MCF 10A (cell line): Measurements from ENCODE around the gene KLRC1. TPM values are rescaled to one million over a fixed set of nuclear protein-coding genes. Genes with fewer than 3 reads are reported as not detected.
"Not testable (repeated sequence)": the region's sequence is repeated elsewhere in the genome, so short reads cannot be mapped to it uniquely, and the experiment has no call there.

Experiments used
- BruUV-seq: library from RNA; stranded (reverse); fragments of 400-500 nt; replicated peaks from 2 replicates; lab custom pipeline; 2021; lab: Mats Ljungman, UMichigan
- CTCF ChIA-PET: fragments of 300-600 bp; sonication (Branson Sonifier 250); formaldehyde crosslinking; extraction: SDS; loops from one replicate; lab custom pipeline; 2021; ENCODE audit warnings: antibody characterized with exemption, inconsistent platforms; lab: Yijun Ruan, JAX
- POLR2A ChIA-PET: fragments of 300-600, 350-650 bp; sonication (Branson Sonifier 250); formaldehyde crosslinking; extraction: SDS; loops from one replicate; lab custom pipeline; 2020; ENCODE audit warnings: antibody characterized with exemption, inconsistent platforms; lab: Yijun Ruan, JAX
- DNase-seq: peaks from one replicate; pipeline ENCODE4 v3.0.0-alpha.2; 2018; ENCODE audit not compliant: unreplicated experiment
- H3K27ac Mint-ChIP-seq: one replicate; pipeline ENCODE4 v1.8.0; 2022; ENCODE audit warnings: mild to moderate bottlenecking, low read depth, mixed read lengths; ENCODE audit not compliant: unreplicated experiment
- H3K27me3 Mint-ChIP-seq: one replicate; pipeline ENCODE4 v1.8.0; 2022; ENCODE audit warnings: mixed read lengths; ENCODE audit not compliant: insufficient read depth, unreplicated experiment
- H3K36me3 Mint-ChIP-seq: one replicate; pipeline ENCODE4 v1.8.0; 2022; ENCODE audit warnings: mild to moderate bottlenecking, moderate library complexity, mixed read lengths; ENCODE audit not compliant: insufficient read depth, unreplicated experiment
- H3K4me1 Mint-ChIP-seq: one replicate; pipeline ENCODE4 v1.8.0; 2022; ENCODE audit warnings: mixed read lengths; ENCODE audit not compliant: insufficient read depth, unreplicated experiment
- H3K4me3 Mint-ChIP-seq: one replicate; pipeline ENCODE4 v1.8.0; 2022; ENCODE audit warnings: mild to moderate bottlenecking, moderate library complexity, mixed read lengths; ENCODE audit not compliant: unreplicated experiment
- H3K9me3 Mint-ChIP-seq: one replicate; pipeline ENCODE4 v1.8.0; 2022; ENCODE audit warnings: mixed read lengths; ENCODE audit not compliant: unreplicated experiment
- intact Hi-C: fragments of 100-400 bp; cut with micrococcal nuclease; formaldehyde crosslinking; loops from 2 replicates; pipeline ENCODE4 v1.14.1; 2022
- total RNA-seq: library from RNA; stranded (reverse); gene quantifications from 2 replicates; pipeline ENCODE4 v1.2.3, GENCODE V29; 2022
- TF ChIP-seq, protein P1 (sequence below): fragments of 200-600 bp; IDR thresholded peaks from one replicate; pipeline ENCODE4 v1.8.0; 2022; ENCODE audit warnings: antibody characterized with exemption, mild to moderate bottlenecking; ENCODE audit not compliant: unreplicated experiment

Gene KLRC1
- total RNA-seq, 1 experiment from 2014 or later = not detected

DNA sequence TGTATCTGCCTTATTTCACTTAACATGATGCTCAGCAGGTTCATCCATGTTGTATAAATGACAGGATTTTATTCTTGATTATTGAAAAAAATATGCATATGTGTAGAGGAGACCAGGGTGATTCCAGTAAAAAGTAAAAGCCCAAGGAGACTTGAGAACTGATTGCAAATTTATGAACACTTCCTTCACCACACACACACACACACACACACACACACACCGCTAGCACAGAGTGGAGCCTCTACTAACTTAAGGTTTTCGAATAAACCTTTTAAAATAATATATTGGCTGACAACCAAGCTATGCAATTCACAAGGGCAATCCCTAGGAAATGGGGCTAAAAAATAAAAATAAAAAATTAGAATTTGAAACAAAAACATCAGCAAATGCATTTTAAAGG lies 55.0 kb downstream of the KLRC1 start:
- BruUV-seq = no TSS peak
- TF ChIP-seq, protein P1, sequence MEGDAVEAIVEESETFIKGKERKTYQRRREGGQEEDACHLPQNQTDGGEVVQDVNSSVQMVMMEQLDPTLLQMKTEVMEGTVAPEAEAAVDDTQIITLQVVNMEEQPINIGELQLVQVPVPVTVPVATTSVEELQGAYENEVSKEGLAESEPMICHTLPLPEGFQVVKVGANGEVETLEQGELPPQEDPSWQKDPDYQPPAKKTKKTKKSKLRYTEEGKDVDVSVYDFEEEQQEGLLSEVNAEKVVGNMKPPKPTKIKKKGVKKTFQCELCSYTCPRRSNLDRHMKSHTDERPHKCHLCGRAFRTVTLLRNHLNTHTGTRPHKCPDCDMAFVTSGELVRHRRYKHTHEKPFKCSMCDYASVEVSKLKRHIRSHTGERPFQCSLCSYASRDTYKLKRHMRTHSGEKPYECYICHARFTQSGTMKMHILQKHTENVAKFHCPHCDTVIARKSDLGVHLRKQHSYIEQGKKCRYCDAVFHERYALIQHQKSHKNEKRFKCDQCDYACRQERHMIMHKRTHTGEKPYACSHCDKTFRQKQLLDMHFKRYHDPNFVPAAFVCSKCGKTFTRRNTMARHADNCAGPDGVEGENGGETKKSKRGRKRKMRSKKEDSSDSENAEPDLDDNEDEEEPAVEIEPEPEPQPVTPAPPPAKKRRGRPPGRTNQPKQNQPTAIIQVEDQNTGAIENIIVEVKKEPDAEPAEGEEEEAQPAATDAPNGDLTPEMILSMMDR = no peak
- Mint-ChIP-seq H3K9me3 (no peaks in the 10 kb centered on the region), H3K27ac (no peak overlapping the region), H3K4me3 (no peak overlapping the region), H3K4me1 (peaks cover 31% of the 10 kb centered on the region), H3K36me3 (peaks cover 8% of the 10 kb centered on the region), H3K27me3 (no peaks in the 10 kb centered on the region)
- intact Hi-C loops = no loop called here
- no peak for DNase-seq
- ChIA-PET POLR2A (interaction anchor here (0.6 to 1.9 kb wide), 5 partner anchors 11 to 67 kb away, joined by 3 to 9 read pairs (median 5); no protein-coding TSS in a partner anchor), CTCF (no interaction called here)

DNA sequence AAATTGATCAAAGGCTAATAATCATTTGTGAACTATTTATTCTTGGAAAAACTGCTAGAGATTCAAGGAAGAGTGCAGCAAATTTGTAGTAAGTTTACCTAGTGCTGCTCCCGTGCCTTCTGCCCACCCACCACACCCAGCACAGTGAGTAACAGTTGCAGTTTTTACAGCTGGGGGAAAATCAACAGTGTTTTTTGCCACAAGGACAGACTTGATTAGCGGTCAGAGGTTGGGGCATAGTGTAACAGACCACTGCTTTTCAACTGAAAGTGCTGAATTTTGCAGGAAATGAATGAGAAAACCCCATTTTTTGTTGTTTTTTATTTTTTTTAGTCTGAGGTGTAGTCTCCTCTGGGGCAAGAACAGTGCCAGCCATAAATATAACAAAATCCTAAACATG lies 55.9 kb downstream of the KLRC1 start:
- no TSS peak for BruUV-seq
- Mint-ChIP-seq H3K4me1 (peaks cover 31% of the 10 kb centered on the region), H3K4me3 (no peak overlapping the region), H3K27ac (no peak overlapping the region), H3K9me3 (no peaks in the 10 kb centered on the region), H3K27me3 (no peaks in the 10 kb centered on the region), H3K36me3 (peaks cover 8% of the 10 kb centered on the region)
- no peak for DNase-seq
- intact Hi-C loops = no loop called here
- TF ChIP-seq, protein P1 = no peak
- POLR2A ChIA-PET = interaction anchor here (0.6 to 1.9 kb wide), 4 partner anchors 12 to 66 kb away, joined by 3 to 9 read pairs (median 4); no protein-coding TSS in a partner anchor
- CTCF ChIA-PET = interaction anchor here (0.9 kb wide), 1 partner anchor 16 kb away, joined by 5 read pairs; no protein-coding TSS in a partner anchor

DNA sequence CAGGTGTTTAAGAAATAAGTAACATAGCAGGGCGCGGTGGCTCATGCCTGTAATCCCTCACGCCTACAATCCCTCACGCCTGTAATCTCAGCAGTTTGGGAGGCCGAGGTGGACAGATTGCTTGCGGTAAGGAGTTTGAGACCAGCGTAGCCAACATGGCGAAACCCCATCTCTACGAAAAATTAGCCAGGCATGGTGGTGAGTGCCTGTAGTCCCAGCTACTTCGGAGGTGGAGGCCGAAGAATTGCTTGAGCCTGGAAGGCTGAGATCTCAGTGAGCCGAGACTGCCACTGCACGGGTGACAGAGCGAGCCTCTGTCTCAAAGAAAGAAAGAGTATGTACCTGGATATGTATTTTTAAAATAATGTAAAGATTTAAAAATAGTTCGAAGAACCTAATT lies 57.0 kb downstream of the KLRC1 start:
- H3K27me3 Mint-ChIP-seq, intact Hi-C loops, DNase-seq, H3K36me3 Mint-ChIP-seq, BruUV-seq, H3K9me3 Mint-ChIP-seq: not testable (repeated sequence)
- ChIA-PET POLR2A (interaction anchor here (0.7 to 6.3 kb wide), 9 partner anchors 11 to 184 kb away, joined by 3 to 135 read pairs (median 5); partner anchors contain the start of gene GABARAPL1), CTCF (interaction anchor here (0.6 to 2.9 kb wide), 3 partner anchors 30 to 822 kb away, joined by 3 to 19 read pairs (median 3); no protein-coding TSS in a partner anchor)
- Mint-ChIP-seq H3K4me1 (peaks cover 31% of the 10 kb centered on the region), H3K27ac (peak overlapping the region; percentile 99), H3K4me3 (peak overlapping the region; percentile 68)

Other genes with a start within 250 kb of the KLRC1 start
- gene GABARAPL1, start 240.5 kb downstream of the KLRC1 start, total RNA-seq = 19.7 and 28.1 TPM in 2 replicates
- gene KLRD1, start 145.5 kb downstream of the KLRC1 start, total RNA-seq = not detected in 2 replicates
- gene KLRK1, start 63.3 kb downstream of the KLRC1 start, total RNA-seq = 0.54 and 2.3 TPM in 2 replicates
- gene KLRC4, start 43.6 kb downstream of the KLRC1 start, total RNA-seq = 0.66 and 0.84 TPM in 2 replicates
- gene KLRC3, start 32.8 kb downstream of the KLRC1 start, total RNA-seq = 0.81 and 2.3 TPM in 2 replicates
- 1.9 and 5.2 TPM in 2 replicates for gene KLRC2, start 17.4 kb downstream of the KLRC1 start, total RNA-seq
- gene EIF2S3B, start 52.5 kb upstream of the KLRC1 start, total RNA-seq = 7.9 and 9.3 TPM in 2 replicates
- 36.8 and 44.5 TPM in 2 replicates for gene MAGOHB, start 160.2 kb upstream of the KLRC1 start, total RNA-seq
- gene STYK1, start 220.7 kb upstream of the KLRC1 start, total RNA-seq = 0.14 and 0.56 TPM in 2 replicates